VCaP (cell line): Measurements from ENCODE around the gene B4GALNT3.

Experiments
- H3K27ac ChIP-seq: fragments of 450-650 bp; 2 replicates; pipeline ENCODE4 v1.5.1; 2017
- CTCF ChIP-seq: fragments of 450-650 bp; conservative IDR thresholded peaks from 2 replicates; pipeline ENCODE4 v1.5.1; 2017; ENCODE audit warnings: mild to moderate bottlenecking, moderate library complexity

B4GALNT3 gene

GRCh38 chr12:579420-580110 is 119.8 kb downstream of the B4GALNT3 start:
- no peak for TF ChIP-seq CTCF
- H3K27ac ChIP-seq = no peak overlapping the region

- no peak for TF ChIP-seq CTCF
- no peak overlapping the region for H3K27ac ChIP-seq
Observed at GRCh38 chr12:580813-581212, 121.1 kb downstream of the B4GALNT3 start.

GRCh38 chr12:581321-581720 is 121.6 kb downstream of the B4GALNT3 start:
- TF ChIP-seq CTCF = no peak
- no peak overlapping the region for H3K27ac ChIP-seq

- no peak overlapping the region for H3K27ac ChIP-seq
Observed at GRCh38 chr12:581746-582145, 122.0 kb downstream of the B4GALNT3 start.

GRCh38 chr12:583251-583869 is 123.6 kb downstream of the B4GALNT3 start:
- H3K27ac ChIP-seq = no peak overlapping the region
- TF ChIP-seq CTCF = no peak

More at GRCh38 chr12:581746-582145, 122.0 kb downstream of the B4GALNT3 start:
- no peak for TF ChIP-seq CTCF

- no peak overlapping the region for H3K27ac ChIP-seq
- TF ChIP-seq CTCF = no peak
Observed at GRCh38 chr12:585062-586061, 125.6 kb downstream of the B4GALNT3 start.
